Neural crest cell (in vitro differentiated cells): ENCODE results near the gene DDX39A. TPM values are rescaled to one million over a fixed set of nuclear protein-coding genes. Genes with fewer than 3 reads are reported as not detected.
"Not testable (repeated sequence)": the region's sequence is repeated elsewhere in the genome, so short reads cannot be mapped to it uniquely, and the experiment has no call there.

Experiments
- DNase-seq: peaks from one replicate; pipeline ENCODE4 v3.0.0; 2021; ENCODE audit warnings: low read depth, mixed read lengths, low spot score
- H3K27ac Mint-ChIP-seq: one replicate; pipeline ENCODE4 v1.8.0; 2021; ENCODE audit warnings: mild to moderate bottlenecking, mixed read lengths; ENCODE audit not compliant: unreplicated experiment
- H3K27me3 Mint-ChIP-seq: 2 replicates; pipeline ENCODE4 v1.8.0; 2021; ENCODE audit warnings: low read depth, mild to moderate bottlenecking, mixed read lengths
- H3K36me3 Mint-ChIP-seq: 2 replicates; pipeline ENCODE4 v1.8.0; 2021; ENCODE audit warnings: low read depth, mild to moderate bottlenecking, mixed read lengths
- H3K4me1 Mint-ChIP-seq: 2 replicates; pipeline ENCODE4 v1.8.0; 2021; ENCODE audit warnings: mixed read lengths
- H3K4me3 Mint-ChIP-seq: one replicate; pipeline ENCODE4 v1.8.0; 2021; ENCODE audit warnings: mild to moderate bottlenecking, mixed read lengths
- H3K9me3 Mint-ChIP-seq: 2 replicates; pipeline ENCODE4 v1.8.0; 2021; ENCODE audit warnings: mixed read lengths
- CTCF ChIP-seq: fragments of 200-600 bp; sonication (generic); conservative IDR thresholded peaks from 2 replicates; pipeline ENCODE4 v1.5.0; 2021; ENCODE audit warnings: antibody characterized with exemption, mild to moderate bottlenecking
- total RNA-seq: library from RNA; stranded (reverse); gene quantifications from 2 replicates; pipeline ENCODE4 v1.2.1, GENCODE V29; 2021

Gene DDX39A
- total RNA-seq, 1 donor from 2014 or later: 132 TPM

DNA sequence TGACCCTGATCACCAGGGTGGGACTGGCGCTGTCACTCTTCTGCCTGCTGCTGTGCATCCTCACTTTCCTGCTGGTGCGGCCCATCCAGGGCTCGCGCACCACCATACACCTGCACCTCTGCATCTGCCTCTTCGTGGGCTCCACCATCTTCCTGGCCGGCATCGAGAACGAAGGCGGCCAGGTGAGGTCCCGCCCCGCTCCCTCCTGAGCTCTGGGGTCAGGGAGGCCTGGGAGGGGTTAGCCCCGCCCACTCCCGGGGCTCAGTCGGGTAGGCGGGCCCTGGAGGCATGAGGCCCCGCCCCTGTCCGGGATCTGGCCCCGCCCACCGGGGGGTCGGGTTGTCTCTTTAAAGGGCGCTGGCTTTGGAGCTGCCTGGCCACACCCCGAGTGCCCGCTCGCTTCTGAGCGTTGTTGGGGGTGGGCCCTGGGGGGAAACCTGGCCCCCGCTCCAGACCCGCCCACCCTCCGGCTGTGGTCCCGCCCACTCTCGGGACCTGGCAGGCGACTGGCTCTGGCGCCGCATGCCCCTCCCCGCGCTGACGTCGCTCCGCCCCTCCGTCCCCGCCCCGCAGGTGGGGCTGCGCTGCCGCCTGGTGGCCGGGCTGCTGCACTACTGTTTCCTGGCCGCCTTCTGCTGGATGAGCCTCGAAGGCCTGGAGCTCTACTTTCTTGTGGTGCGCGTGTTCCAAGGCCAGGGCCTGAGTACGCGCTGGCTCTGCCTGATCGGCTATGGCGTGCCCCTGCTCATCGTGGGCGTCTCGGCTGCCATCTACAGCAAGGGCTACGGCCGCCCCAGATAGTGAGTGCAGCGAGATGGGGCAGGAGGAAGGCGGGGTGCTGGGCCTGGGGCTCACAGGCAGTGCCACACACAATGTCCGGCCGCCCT is 13.1 kb downstream of the DDX39A start:
- Mint-ChIP-seq H3K27ac (peak overlapping the region; percentile 67), H3K27me3 (no peaks in the 10 kb centered on the region), H3K4me1 (peaks cover 7% of the 10 kb centered on the region), H3K9me3 (no peaks in the 10 kb centered on the region), H3K36me3 (peaks cover 2% of the 10 kb centered on the region), H3K4me3 (peak overlapping the region; percentile 77)
- DNase-seq: peak; percentile 97
- TF ChIP-seq CTCF: peak; percentile 98

DNA sequence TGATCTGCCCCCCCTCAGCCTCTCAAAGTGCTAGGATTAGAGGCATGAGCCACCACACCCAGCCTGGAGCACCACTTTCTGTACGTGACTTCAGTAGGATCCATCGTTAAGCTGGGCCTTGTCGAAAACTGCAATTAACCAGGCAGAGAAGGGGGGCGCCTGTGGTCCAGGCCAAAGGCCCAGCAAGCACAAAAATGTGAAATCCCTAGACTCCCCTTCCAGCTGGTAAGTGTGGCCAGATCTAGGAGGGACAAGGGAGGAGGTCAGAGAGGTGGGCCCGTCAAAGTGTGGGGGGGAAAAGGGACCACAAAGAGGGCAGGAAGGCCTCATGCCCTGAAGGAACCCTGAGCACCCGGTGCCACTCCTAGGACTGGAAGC is 13.8 kb downstream of the DDX39A start:
- H3K9me3 Mint-ChIP-seq: no peaks in the 10 kb centered on the region
- no peaks in the 10 kb centered on the region for H3K27me3 Mint-ChIP-seq
- H3K4me3 Mint-ChIP-seq: peak overlapping the region; percentile 77
- TF ChIP-seq CTCF: no peak
- H3K36me3 Mint-ChIP-seq: peaks cover 2% of the 10 kb centered on the region
- no peak overlapping the region for H3K27ac Mint-ChIP-seq
- no peak for DNase-seq
- H3K4me1 Mint-ChIP-seq: peaks cover 7% of the 10 kb centered on the region

DNA sequence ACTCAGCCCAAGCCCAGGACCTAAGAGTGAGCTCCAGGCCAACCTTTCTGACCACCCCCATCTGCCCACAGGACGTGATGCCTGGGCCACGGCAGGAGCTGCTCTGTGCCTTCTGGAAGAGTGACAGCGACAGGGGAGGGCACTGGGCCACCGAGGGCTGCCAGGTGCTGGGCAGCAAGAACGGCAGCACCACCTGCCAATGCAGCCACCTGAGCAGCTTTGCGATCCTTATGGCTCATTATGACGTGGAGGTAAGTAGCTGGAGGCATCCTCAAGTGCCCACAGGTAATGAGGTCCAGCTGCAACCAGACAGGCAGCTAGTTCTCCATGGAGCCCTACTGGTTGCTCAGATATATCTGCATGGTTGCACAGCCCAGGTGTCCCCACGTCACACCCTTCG is 14.8 kb downstream of the DDX39A start:
- H3K4me3 Mint-ChIP-seq: no peak overlapping the region
- no peaks in the 10 kb centered on the region for H3K27me3 Mint-ChIP-seq
- H3K9me3 Mint-ChIP-seq: no peaks in the 10 kb centered on the region
- TF ChIP-seq CTCF: no peak
- peaks cover 7% of the 10 kb centered on the region for H3K4me1 Mint-ChIP-seq
- peaks cover 2% of the 10 kb centered on the region for H3K36me3 Mint-ChIP-seq
- H3K27ac Mint-ChIP-seq: no peak overlapping the region
- DNase-seq: no peak

GRCh38 chr19:14403145-14403930 is 15.8 kb downstream of the DDX39A start:
- H3K36me3 Mint-ChIP-seq, DNase-seq, H3K27ac Mint-ChIP-seq: not testable (repeated sequence)

GRCh38 chr19:14402332-14403144 is 16.6 kb downstream of the DDX39A start:
- H3K27me3 Mint-ChIP-seq: no peaks in the 10 kb centered on the region
- no peaks in the 10 kb centered on the region for H3K36me3 Mint-ChIP-seq
- no peaks in the 10 kb centered on the region for H3K9me3 Mint-ChIP-seq
- no peak overlapping the region for H3K27ac Mint-ChIP-seq
- no peak overlapping the region for H3K4me3 Mint-ChIP-seq
- H3K4me1 Mint-ChIP-seq: peaks cover 7% of the 10 kb centered on the region
- TF ChIP-seq CTCF: no peak
- no peak for DNase-seq

More at GRCh38 chr19:14403145-14403930, 15.8 kb downstream of the DDX39A start:
- H3K9me3 Mint-ChIP-seq, H3K4me3 Mint-ChIP-seq, H3K27me3 Mint-ChIP-seq, H3K4me1 Mint-ChIP-seq: not testable (repeated sequence)
